ENCODE results near the gene GPC3.

- TF ChIP-seq CREB1 (IDR thresholded peaks at IDR 0.05; ENCODE audit: low read depth) (no peak), EP300 (IDR thresholded peaks at IDR 0.05; ENCODE audit: borderline replicate concordance) (no peak)
- TF ChIP-seq, protein P1, sequence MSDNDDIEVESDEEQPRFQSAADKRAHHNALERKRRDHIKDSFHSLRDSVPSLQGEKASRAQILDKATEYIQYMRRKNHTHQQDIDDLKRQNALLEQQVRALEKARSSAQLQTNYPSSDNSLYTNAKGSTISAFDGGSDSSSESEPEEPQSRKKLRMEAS (IDR thresholded peaks at IDR 0.05) = no peak
Measured at GRCh38 chrX:133698298-133698697, 287.1 kb downstream of the GPC3 start.

All from Ishikawa (cell line).